Kidney tubule cell (primary cell): ENCODE data around the gene BMP8B.

Source experiments
- DNase-seq: peaks from one replicate; pipeline ENCODE4 v3.0.0-alpha.2; 2018; ENCODE audit warnings: low spot score

BMP8B gene

GRCh38 chr1:39722495-39722894 is 66.2 kb downstream of the BMP8B start:
- DNase-seq: peak; percentile 71

- DNase-seq: no peak
Observed at GRCh38 chr1:39721664-39722063, 67.0 kb downstream of the BMP8B start.

- DNase-seq: peak; percentile 74
Observed at GRCh38 chr1:39720094-39720999, 68.3 kb downstream of the BMP8B start.

GRCh38 chr1:39717809-39718208 is 70.9 kb downstream of the BMP8B start:
- no peak for DNase-seq

- DNase-seq: no peak
Observed at GRCh38 chr1:39713557-39713956, 75.1 kb downstream of the BMP8B start.

GRCh38 chr1:39711966-39712340 is 76.7 kb downstream of the BMP8B start:
- DNase-seq: no peak

GRCh38 chr1:39711104-39711965 is 77.3 kb downstream of the BMP8B start:
- DNase-seq: no peak

- DNase-seq: no peak
Observed at GRCh38 chr1:39707506-39707905, 81.2 kb downstream of the BMP8B start.
